ENCODE data around the gene SH3BP4.
"Not testable (repeated sequence)": the region's sequence is repeated elsewhere in the genome, so short reads cannot be mapped to it uniquely, and the experiment has no call there.

The SH3BP4 gene

GRCh38 chr2:235044501-235045271, 92.9 kb downstream of the SH3BP4 start:
- no peak for DNase-seq

GRCh38 chr2:235045336-235045972, 93.6 kb downstream of the SH3BP4 start:
- DNase-seq, result no peak

- no peak for DNase-seq
These were observed 94.1 kb downstream of the SH3BP4 start for GRCh38 chr2:235045973-235046343.

GRCh38 chr2:235046589-235046988, 94.8 kb downstream of the SH3BP4 start:
- DNase-seq, result no peak

DNA sequence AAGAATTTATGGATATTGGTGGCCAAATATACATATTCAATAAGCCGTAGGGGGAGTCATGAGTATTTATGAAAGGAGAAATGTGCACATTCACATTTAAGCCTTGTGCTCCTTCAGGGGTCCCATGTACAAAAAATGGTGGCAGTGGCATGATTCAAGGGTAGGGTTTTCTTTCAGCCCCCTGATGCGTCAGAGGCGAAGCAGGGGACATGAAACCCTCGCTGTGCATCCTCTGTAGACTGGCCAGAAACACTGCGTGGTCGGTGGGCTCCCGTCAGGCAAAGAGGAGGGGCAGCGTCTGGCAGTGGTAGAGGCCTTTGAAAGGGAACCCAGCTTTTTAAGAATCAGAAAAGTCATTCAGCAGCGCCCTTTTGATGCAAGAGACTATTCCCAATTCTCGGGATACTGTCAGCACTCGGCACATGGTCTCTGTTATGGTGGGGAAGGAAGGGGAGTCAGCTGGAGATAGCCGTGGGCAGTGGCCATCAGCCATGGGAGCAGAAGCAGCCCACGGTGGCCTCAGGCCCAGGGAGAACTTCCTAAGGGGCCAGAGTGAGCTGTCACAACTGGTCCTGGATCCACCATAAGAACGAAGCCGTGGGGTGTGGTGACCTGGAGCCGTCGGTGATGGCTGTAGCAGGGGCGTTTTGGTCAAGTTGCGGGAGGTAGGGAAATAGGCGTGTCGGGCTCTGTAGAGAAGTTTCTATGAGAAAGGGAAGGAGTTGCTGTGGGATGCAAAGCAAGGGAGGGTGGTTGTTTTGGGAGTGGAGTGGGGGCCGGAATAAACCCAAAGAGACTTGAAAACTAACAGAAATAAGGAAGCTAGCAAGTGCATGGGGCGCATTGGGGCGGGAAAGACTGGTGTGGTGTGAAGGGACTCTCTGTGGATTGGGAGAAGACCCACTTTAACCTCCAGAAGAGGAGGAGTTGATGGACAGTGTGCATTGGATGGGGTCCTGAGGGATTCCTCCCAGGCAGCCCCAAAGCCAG, 95.6 kb downstream of the SH3BP4 start:
- DNase-seq, result no peak

DNA sequence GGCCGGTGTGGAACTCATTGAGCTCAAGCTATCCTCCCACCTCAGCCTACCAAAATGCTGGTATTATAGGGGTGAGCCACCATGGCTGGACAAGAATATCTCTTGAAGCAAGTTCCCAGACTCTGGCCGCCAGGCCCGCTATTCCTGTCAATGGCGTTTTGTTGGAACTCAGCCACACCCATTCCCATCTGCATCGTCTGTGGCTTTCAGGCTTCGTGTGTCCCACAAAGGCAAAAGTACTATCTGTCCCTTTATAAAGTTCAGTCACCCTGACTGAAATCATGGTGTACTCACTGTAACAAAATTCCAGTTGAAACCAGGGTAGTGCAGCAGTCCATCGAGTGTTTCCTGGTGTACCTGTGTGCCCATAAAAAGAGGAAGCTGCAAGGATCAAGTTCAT, 96.7 kb downstream of the SH3BP4 start:
- DNase-seq, result peak; percentile 14

DNA sequence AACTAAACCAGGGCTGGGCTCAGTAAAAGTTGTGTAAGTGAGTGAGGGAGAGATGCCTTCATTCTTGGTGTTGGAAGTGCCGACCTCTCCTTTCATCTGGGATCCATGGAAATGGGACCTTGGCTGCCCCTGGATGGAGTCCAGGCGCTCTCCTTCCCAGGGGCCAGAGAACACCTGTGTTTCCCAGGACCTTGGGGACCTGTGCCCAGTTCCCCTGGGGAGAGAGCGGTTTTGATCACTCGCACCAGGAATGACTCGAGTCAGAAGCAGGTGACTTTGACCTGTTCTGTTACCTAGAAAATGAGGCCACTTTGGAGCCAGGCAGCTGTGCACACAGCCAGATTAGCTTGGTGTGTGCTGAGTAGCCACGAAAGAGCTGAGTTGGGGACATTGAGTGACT, 97.3 kb downstream of the SH3BP4 start:
- peak; percentile 72 for DNase-seq

DNA sequence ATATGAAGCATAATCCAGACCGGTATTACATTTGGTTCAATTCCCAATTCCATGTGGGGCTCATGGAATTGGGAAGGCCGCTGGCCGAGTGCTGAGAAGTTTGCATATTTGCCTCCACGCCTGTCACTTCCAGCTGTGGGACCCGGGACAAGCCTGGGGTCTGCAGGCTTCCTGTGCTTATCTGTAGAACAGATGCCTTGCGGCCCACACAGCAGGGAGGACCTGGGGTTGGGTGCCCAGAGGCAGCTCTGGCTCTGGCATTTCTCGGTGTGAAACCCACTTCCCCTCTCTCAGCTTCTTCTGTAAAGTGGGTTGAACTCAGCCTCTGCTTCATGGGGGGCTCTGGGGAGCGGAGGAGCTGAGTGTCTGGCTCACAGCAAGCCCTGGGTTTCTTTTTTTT, 97.9 kb downstream of the SH3BP4 start:
- DNase-seq, result no peak

- peak; percentile 93 for DNase-seq
These were observed 99.1 kb downstream of the SH3BP4 start for GRCh38 chr2:235050980-235051351.

GRCh38 chr2:235051436-235052260, 99.8 kb downstream of the SH3BP4 start:
- no peak for DNase-seq

DNA sequence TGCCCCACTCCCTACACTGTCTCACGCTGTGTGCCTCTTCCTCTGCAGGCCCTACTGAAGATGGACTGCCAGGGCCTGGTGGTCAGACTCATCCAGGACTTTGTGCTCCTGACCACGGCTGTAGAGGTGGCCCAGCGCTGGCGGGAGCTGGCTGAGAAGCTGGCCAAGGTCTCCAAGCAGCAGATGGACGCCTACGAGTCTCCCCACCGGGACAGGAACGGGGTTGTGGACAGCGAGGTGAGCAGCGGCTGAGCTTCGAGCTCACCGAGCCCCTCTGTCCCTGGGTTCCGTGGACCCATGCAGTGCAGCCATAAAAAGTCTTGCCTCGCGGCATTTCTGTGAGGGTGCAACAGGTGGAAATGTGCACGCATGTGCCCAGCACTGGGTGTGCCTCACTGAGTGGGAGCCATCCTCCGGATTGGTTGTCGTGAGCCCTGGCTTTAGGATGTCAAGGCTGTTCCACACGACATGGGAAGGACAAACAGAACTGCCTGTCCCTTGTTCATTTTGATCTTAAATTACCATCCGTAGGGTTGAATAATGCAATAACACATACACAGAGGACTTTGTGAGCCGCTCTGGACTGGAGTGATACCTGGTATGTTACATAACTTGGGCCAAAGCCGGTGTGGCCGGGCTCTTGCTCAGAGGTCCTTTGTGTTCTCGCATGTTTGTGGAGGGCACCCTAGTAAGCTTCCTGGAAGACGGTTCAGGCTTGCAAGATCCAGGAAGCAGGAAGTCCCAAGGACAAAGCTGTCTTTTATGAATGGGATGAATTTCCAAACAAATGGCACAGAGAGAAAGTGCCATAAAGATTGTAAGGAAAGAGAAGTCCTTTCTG, 100.9 kb downstream of the SH3BP4 start:
- no peak for DNase-seq

DNA sequence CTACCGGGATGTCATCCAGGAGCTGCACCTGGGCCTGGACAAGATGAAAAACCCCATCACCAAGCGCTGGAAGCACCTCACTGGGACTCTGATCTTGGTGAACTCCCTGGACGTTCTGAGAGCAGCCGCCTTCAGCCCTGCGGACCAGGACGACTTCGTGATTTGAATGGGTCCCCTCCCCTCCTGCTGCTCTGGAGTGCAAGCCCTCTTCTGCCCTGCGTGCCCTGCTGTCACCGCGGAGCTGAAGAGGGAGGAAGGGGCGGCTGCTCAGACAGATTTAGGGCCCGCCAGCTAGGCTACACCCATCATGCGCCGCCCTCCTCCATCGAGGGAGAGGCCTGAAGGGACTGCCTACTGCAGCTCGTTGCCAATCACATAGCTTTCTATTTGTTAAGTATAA, 101.8 kb downstream of the SH3BP4 start:
- no peak for DNase-seq

- no peak for DNase-seq
These were observed 102.7 kb downstream of the SH3BP4 start for GRCh38 chr2:235054475-235054874.

DNA sequence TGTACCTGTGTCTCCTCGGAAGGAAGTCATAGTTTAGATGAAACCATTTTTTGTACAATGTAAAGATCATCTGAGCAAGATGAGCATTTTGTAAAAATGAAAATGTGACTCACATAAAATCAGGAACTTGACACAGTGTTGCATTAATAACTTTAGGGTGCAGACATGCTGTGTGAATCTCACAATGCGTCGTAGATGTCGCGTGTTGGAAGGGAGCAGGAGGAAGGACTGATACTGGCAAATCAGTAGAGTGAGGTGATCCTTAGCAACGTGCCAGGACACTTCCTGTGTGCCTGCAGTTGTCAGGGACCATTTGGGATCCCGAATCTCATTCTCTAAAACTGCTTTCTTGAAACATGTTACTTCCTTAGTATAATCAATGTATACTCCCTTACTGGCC, 103.1 kb downstream of the SH3BP4 start:
- no peak for DNase-seq

- DNase-seq, result no peak
These were observed 104.2 kb downstream of the SH3BP4 start for GRCh38 chr2:235055891-235056516.

- no peak for DNase-seq
These were observed 105.0 kb downstream of the SH3BP4 start for GRCh38 chr2:235056768-235057167.

DNA sequence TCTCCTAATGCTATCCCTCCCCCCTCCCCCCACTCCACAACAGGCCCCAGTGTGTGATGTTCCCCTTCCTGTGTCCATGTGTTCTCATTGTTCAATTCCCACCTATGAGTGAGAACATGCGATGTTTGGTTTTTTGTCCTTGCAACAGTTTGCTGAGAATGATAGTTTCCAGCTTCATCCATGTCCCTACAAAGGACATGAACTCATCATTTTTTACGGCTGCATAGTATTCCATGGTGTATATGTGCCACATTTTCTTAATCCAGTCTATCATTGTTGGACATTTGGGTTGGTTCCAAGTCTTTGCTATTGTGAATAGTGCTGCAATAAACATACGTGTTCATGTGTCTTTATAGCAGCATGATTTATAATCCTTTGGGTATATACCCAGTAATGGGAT, 105.8 kb downstream of the SH3BP4 start:
- DNase-seq, result not testable (repeated sequence)

- DNase-seq, result no peak
These were observed 107.3 kb downstream of the SH3BP4 start for GRCh38 chr2:235059161-235059560.

- DNase-seq, result no peak
These were observed 109.8 kb downstream of the SH3BP4 start for GRCh38 chr2:235061656-235062055.

DNA sequence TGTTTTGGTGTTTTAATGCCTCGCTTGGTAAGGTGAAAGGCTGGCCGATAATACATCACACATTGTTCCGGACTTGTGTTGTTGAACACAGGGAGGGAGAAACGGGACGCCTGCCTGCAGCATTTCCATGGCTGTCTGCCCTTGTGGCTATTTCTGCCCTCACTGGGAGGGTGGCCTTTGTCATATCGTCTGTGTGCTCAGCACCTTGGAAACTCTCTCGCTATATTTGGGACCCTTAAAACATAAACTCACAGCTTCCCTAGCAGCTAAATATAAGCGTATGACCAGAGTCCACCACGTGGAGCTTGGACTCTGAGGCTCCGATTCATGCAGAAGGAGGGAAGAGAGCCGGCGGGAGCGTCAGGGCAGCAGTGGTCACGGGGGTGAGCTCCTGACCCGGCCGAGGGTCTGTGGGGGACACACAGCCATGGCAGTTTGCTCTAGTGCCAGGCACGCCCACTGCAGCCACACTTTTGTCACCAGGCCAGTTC, 111.7 kb downstream of the SH3BP4 start:
- no peak for DNase-seq

DNA sequence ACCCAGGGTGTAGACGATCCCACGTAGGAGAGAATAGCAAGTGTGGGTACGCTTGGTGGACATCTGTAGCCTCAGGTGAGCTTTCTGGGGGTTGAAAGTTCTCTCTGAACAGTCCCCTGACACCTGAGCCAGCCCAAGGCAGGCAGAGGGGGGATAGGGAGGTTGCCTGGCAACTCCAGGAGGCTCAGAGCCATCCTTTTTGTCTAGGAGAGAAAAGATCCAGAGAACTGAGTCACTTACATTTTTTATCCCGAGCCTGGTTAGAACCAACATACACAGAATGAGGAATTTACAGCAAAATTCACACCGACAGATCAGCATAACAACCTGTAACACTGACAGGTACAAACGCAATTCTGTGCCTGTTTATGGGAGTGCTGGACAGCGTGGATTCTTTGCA, 113.2 kb downstream of the SH3BP4 start:
- no peak for DNase-seq

Data from NCI-H774 (cell line).